Gastroesophageal sphincter (tissue), 4 donors: Measurements from ENCODE around the gene ZBTB21. TPM values are rescaled to one million over a fixed set of nuclear protein-coding genes. Genes with fewer than 3 reads are reported as not detected.
"Not testable (repeated sequence)": the region's sequence is repeated elsewhere in the genome, so short reads cannot be mapped to it uniquely, and the experiment has no call there.

ENCODE experiments used
- ATAC-seq: fragments of 150-250 bp; one replicate; pipeline ENCODE4 v1.9.1; 2016; ENCODE audit warnings: mild to moderate bottlenecking, moderate library complexity
- H3K27ac ChIP-seq, 4 donors: fragments of 200-600 bp; sonication (generic) in 3 of 4; 1 replicate in 3 of 4; 2 replicates in 1 of 4; pipeline ENCODE4 v1.5.1; 2016 to 2019
- H3K27me3 ChIP-seq: fragments of 200-600 bp; sonication (generic); one replicate; pipeline ENCODE4 v1.5.1; 2019
- H3K36me3 ChIP-seq, 2 donors: fragments of 200-600 bp; sonication (generic); one replicate each; pipeline ENCODE4 v1.5.1; 2019; ENCODE audit warnings: control low read depth in 1 of 2
- H3K4me1 ChIP-seq, 3 donors: fragments of 200-600 bp; sonication (generic); 1 replicate in 2 of 3; 2 replicates in 1 of 3; pipeline ENCODE4 v1.5.1; 2016 to 2019; ENCODE audit warnings: control low read depth in 2 of 3
- H3K4me3 ChIP-seq, 2 donors: fragments of 200-600 bp; sonication (generic); one replicate each; pipeline ENCODE4 v1.5.1; 2019; ENCODE audit warnings: mild to moderate bottlenecking in 1 of 2, moderate library complexity in 1 of 2
- H3K9me3 ChIP-seq, 3 donors: fragments of 200-600 bp; sonication (generic); one replicate each; pipeline ENCODE4 v1.5.1; 2017 to 2019; ENCODE audit warnings: control low read depth in 2 of 3
- CTCF ChIP-seq, 4 experiments: fragments of 200-600 bp in 2 of 4; fragments of 450-650 bp in 2 of 4; sonication (generic) in 1 of 4; IDR thresholded peaks; one replicate each; pipeline ENCODE4 v1.5.1; 2017 to 2019; ENCODE audit warnings: antibody characterized with exemption in 4 of 4, mild to moderate bottlenecking in 2 of 4, moderate library complexity in 2 of 4
- EP300 ChIP-seq: sonication (generic); formaldehyde crosslinking; IDR thresholded peaks from one replicate; pipeline ENCODE4 v1.6.1; 2017; ENCODE audit warnings: antibody characterized with exemption, mild to moderate bottlenecking
- POLR2A ChIP-seq, 2 donors: fragments of 450-650 bp; IDR thresholded peaks; one replicate each; pipeline ENCODE4 v1.6.1; 2017; ENCODE audit warnings: antibody characterized with exemption in 2 of 2, mild to moderate bottlenecking in 2 of 2, moderate library complexity in 1 of 2
- POLR2AphosphoS5 ChIP-seq: sonication (generic); formaldehyde crosslinking; IDR thresholded peaks from one replicate; pipeline ENCODE4 v1.6.1; 2017; ENCODE audit warnings: antibody characterized with exemption
- WGBS, 2 donors: methylation state at CpG; one replicate each; pipeline ENCODE4 v1.1.5; 2018; ENCODE audit warnings: low coverage in 1 of 2; 5-methylcytosine and 5-hydroxymethylcytosine counted together
- total RNA-seq, 4 donors: library from RNA; depleted of rRNA; stranded (reverse); fragments of >200 nt; gene quantifications; one replicate each; pipeline ENCODE4 v1.1.0, GENCODE V29; 2016

The ZBTB21 gene
- total RNA-seq, 4 donors from 2014 or later: 6.6 to 14.1 (median 9.4) TPM

- Histone ChIP-seq H3K27ac (no peak overlapping the region), H3K4me1 (no peaks in the 10 kb centered on the region), H3K36me3 (no peaks in the 10 kb centered on the region), H3K4me3 (no peak overlapping the region), H3K27me3 (peaks cover 9% of the 10 kb centered on the region), H3K9me3 (no peaks in the 10 kb centered on the region)
- WGBS, 2 donors: 53% methylated on average over 5 of the region's 8 CpGs; no CpG with 5 or more reads in 1 of the 2 donors
- TF ChIP-seq EP300: no peak
- no peak for TF ChIP-seq CTCF (IDR thresholded peaks at IDR 0.05)
- no peak for TF ChIP-seq POLR2AphosphoS5
- no peak for ATAC-seq
These were observed 46.0 kb downstream of the ZBTB21 start for GRCh38 chr21:41964171-41964570.

GRCh38 chr21:41962425-41962966 is 47.7 kb downstream of the ZBTB21 start:
- Histone ChIP-seq H3K27ac (no peak overlapping the region), H3K4me1 (peaks cover 0 to 13% (median 9%) of the 10 kb centered on the region in 3 donors), H3K9me3 (no peaks in the 10 kb centered on the region), H3K4me3 (no peak overlapping the region), H3K27me3 (peaks cover 9% of the 10 kb centered on the region), H3K36me3 (no peaks in the 10 kb centered on the region)
- TF ChIP-seq EP300 (no peak), POLR2A (IDR thresholded peaks at IDR 0.05) (no peak), CTCF (IDR thresholded peaks at IDR 0.05) (no peak), POLR2AphosphoS5 (no peak)
- WGBS, 2 donors: 75 to 89% methylated on average over 9 to 11 of the region's 11 CpGs
- no peak for ATAC-seq

- Histone ChIP-seq H3K4me3 (no peak overlapping the region), H3K36me3 (no peaks in the 10 kb centered on the region), H3K9me3 (no peaks in the 10 kb centered on the region), H3K27ac (no peak overlapping the region), H3K27me3 (peaks cover 9% of the 10 kb centered on the region), H3K4me1 (peaks cover 0 to 20% (median 9%) of the 10 kb centered on the region in 3 donors)
- no peak for TF ChIP-seq POLR2A (IDR thresholded peaks at IDR 0.05)
- ATAC-seq: no peak
- WGBS, 2 donors: 86% methylated on average over 3 of the region's 8 CpGs; no CpG with 5 or more reads in 1 of the 2 donors
These were observed 48.4 kb downstream of the ZBTB21 start for GRCh38 chr21:41961753-41962152.

- Histone ChIP-seq H3K4me1 (peaks cover 0 to 21% (median 9%) of the 10 kb centered on the region in 3 donors), H3K27me3 (peaks cover 9% of the 10 kb centered on the region), H3K4me3 (no peak overlapping the region), H3K9me3 (no peaks in the 10 kb centered on the region), H3K27ac (no peak overlapping the region), H3K36me3 (no peaks in the 10 kb centered on the region)
- no peak for ATAC-seq
- WGBS, 2 donors: 74 to 95% methylated on average over 4 to 14 of the region's 14 CpGs
- TF ChIP-seq POLR2A (IDR thresholded peaks at IDR 0.05): no peak
- TF ChIP-seq CTCF (IDR thresholded peaks at IDR 0.05): no peak
- TF ChIP-seq EP300: no peak
- no peak for TF ChIP-seq POLR2AphosphoS5
These were observed 48.9 kb downstream of the ZBTB21 start for GRCh38 chr21:41961282-41961701.

- H3K4me1 ChIP-seq: peaks cover 0 to 21% (median 9%) of the 10 kb centered on the region in 3 donors
- peaks cover 9% of the 10 kb centered on the region for H3K27me3 ChIP-seq
- no peak overlapping the region for H3K27ac ChIP-seq
- 87 to 93% methylated on average over 3 to 5 of the region's 8 CpGs for WGBS, 2 donors
- ATAC-seq: no peak
- no peak overlapping the region for H3K4me3 ChIP-seq
- no peaks in the 10 kb centered on the region for H3K9me3 ChIP-seq
- no peaks in the 10 kb centered on the region for H3K36me3 ChIP-seq
- TF ChIP-seq POLR2AphosphoS5 (no peak), EP300 (no peak), CTCF (IDR thresholded peaks at IDR 0.05) (no peak), POLR2A (IDR thresholded peaks at IDR 0.05) (no peak)
These were observed 49.8 kb downstream of the ZBTB21 start for GRCh38 chr21:41960386-41960785.

GRCh38 chr21:41959697-41960096 is 50.5 kb downstream of the ZBTB21 start:
- peaks cover 0 to 21% (median 9%) of the 10 kb centered on the region in 3 donors for H3K4me1 ChIP-seq
- H3K9me3 ChIP-seq, H3K4me3 ChIP-seq, H3K27me3 ChIP-seq, H3K36me3 ChIP-seq, ATAC-seq, H3K27ac ChIP-seq: not testable (repeated sequence)
- 94 to 100% methylated on average over 6 to 8 of the region's 11 CpGs for WGBS, 2 donors
